CD4-positive, alpha-beta T cell (primary cell): Measurements from ENCODE around the gene FRMD4B. TPM values are rescaled to one million over a fixed set of nuclear protein-coding genes. Genes with fewer than 3 reads are reported as not detected.

Experiments
- ATAC-seq: fragments of 200-7000 bp; cut with Tn5 transposase; one replicate; pipeline ENCODE4 v1.10.0; 2022; ENCODE audit warnings: mild to moderate bottlenecking; ENCODE audit not compliant: poor library complexity
- CTCF ChIA-PET: fragments of 350-600 bp; sonication (Branson Sonifier 250); formaldehyde crosslinking; loops from one replicate; lab custom pipeline; 2021; ENCODE audit warnings: antibody characterized with exemption, inconsistent platforms; lab: Charles Lee
- POLR2A ChIA-PET: fragments of 350-600 bp; sonication (Branson Sonifier 250); formaldehyde crosslinking; loops from one replicate; lab custom pipeline; 2021; ENCODE audit warnings: antibody characterized with exemption, inconsistent platforms; lab: Charles Lee
- DNase-seq, 14 experiments: peaks; one replicate each; pipeline ENCODE4 v3.0.0-alpha.2; 2013 to 2020; ENCODE audit warnings: mixed read lengths in 2 of 14
- H3K27ac ChIP-seq, 2 donors: one replicate each; pipeline versions ENCODE4 v1.5.1 to v1.7.0; 2013; ENCODE audit warnings: low read length in 2 of 2, low read depth in 1 of 2, mild to moderate bottlenecking in 1 of 2
- H3K27me3 ChIP-seq, 2 experiments: 1 replicate in 1 of 2; 2 replicates in 1 of 2; pipeline versions ENCODE4 v1.6.1 to v1.7.0; 2013; ENCODE audit warnings: low read length in 2 of 2, control low read depth in 1 of 2, mild to moderate bottlenecking in 1 of 2, moderate library complexity in 1 of 2; ENCODE audit not compliant: insufficient read depth in 2 of 2, control insufficient read depth in 1 of 2
- H3K36me3 ChIP-seq: one replicate; pipeline ENCODE4 v1.6.1; 2013; ENCODE audit warnings: low read length, control low read depth; ENCODE audit not compliant: insufficient read depth
- H3K4me1 ChIP-seq: one replicate; pipeline ENCODE4 v1.6.1; 2013; ENCODE audit warnings: low read length, control low read depth; ENCODE audit not compliant: insufficient read depth
- H3K4me3 ChIP-seq: one replicate; pipeline ENCODE4 v1.5.1; 2013; ENCODE audit warnings: mild to moderate bottlenecking, low read length, moderate library complexity
- H3K9me3 ChIP-seq, 2 experiments: 1 replicate in 1 of 2; 2 replicates in 1 of 2; pipeline versions ENCODE4 v1.6.1 to v1.7.0; 2013; ENCODE audit warnings: low read length in 2 of 2, mild to moderate bottlenecking in 2 of 2, control low read depth in 1 of 2, moderate library complexity in 1 of 2; ENCODE audit not compliant: control insufficient read depth in 1 of 2, insufficient read depth in 1 of 2
- H3K27ac Mint-ChIP-seq: one replicate; pipeline ENCODE4 v1.8.0; 2020; ENCODE audit warnings: mixed read lengths
- H3K27me3 Mint-ChIP-seq: one replicate; pipeline ENCODE4 v1.8.0; 2021; ENCODE audit warnings: mixed read lengths
- H3K36me3 Mint-ChIP-seq: one replicate; pipeline ENCODE4 v1.8.0; 2021; ENCODE audit warnings: low read depth, mixed read lengths
- H3K4me1 Mint-ChIP-seq: one replicate; pipeline ENCODE4 v1.8.0; 2021; ENCODE audit warnings: low read depth, mixed read lengths
- H3K4me3 Mint-ChIP-seq: one replicate; pipeline ENCODE4 v1.8.0; 2020; ENCODE audit warnings: mild to moderate bottlenecking, mixed read lengths
- H3K9me3 Mint-ChIP-seq: one replicate; pipeline ENCODE4 v1.8.0; 2020; ENCODE audit warnings: mixed read lengths
- intact Hi-C, 2 experiments: fragments of 100-400 bp; cut with DNase I in 1 of 2; cut with micrococcal nuclease in 1 of 2; formaldehyde crosslinking; loops; one replicate each; pipeline versions ENCODE4 v1.15.1 to v1.9.0; 2023 to 2025; cut with DNase I, micrococcal nuclease
- total RNA-seq, 174 experiments: library from RNA in 2 of 174; stranded (reverse) in 2 of 174; gene quantifications; one replicate each; pipeline ENCODE4 v1.2.3 and lab custom pipeline; 2021 to 2026
- TF ChIP-seq, protein P1 (sequence below): fragments of 200-600 bp; IDR thresholded peaks from one replicate; pipeline ENCODE4 v1.8.0; 2022; ENCODE audit warnings: antibody characterized with exemption, mild to moderate bottlenecking

FRMD4B gene
- total RNA-seq, 2 experiments from 2014 or later, result 5.5 to 7.7 TPM

DNA sequence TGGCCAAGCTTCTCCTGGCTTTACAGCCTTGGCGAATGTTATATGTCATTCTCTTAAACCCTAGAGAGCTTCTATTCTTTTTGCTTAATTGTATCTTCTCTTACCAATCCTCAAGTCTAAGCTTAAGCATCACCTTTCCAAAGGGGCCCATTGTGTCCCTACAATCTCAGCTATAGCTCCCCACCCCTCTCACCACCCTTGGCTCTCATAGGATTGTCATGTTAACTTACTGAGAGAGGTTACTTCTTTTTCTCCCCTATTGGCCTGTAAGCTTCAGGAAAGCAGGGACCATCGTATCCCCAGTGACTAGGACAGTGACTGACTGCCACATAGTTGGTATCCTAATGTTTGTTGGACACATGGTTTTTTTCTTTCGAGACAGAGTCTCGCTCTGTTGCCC, 220.1 kb downstream of the FRMD4B start:
- intact Hi-C loops, result no loop called here
- no peak for ATAC-seq
- Histone ChIP-seq H3K4me1 (no peaks in the 10 kb centered on the region), H3K4me3 (no peak overlapping the region), H3K36me3 (peaks cover 5% of the 10 kb centered on the region), H3K27me3 (no peaks in the 10 kb centered on the region), H3K27ac (no peak overlapping the region), H3K9me3 (no peaks in the 10 kb centered on the region)
- Mint-ChIP-seq H3K4me1 (no peaks in the 10 kb centered on the region), H3K36me3 (no peaks in the 10 kb centered on the region), H3K27ac (no peak overlapping the region), H3K4me3 (no peak overlapping the region), H3K27me3 (no peaks in the 10 kb centered on the region), H3K9me3 (no peaks in the 10 kb centered on the region)
- no peak for DNase-seq
- ChIA-PET CTCF (interaction anchor here (1.4 kb wide), 1 partner anchor 141 kb away, joined by 3 read pairs; no protein-coding TSS in a partner anchor), POLR2A (no interaction called here)
- TF ChIP-seq, protein P1, sequence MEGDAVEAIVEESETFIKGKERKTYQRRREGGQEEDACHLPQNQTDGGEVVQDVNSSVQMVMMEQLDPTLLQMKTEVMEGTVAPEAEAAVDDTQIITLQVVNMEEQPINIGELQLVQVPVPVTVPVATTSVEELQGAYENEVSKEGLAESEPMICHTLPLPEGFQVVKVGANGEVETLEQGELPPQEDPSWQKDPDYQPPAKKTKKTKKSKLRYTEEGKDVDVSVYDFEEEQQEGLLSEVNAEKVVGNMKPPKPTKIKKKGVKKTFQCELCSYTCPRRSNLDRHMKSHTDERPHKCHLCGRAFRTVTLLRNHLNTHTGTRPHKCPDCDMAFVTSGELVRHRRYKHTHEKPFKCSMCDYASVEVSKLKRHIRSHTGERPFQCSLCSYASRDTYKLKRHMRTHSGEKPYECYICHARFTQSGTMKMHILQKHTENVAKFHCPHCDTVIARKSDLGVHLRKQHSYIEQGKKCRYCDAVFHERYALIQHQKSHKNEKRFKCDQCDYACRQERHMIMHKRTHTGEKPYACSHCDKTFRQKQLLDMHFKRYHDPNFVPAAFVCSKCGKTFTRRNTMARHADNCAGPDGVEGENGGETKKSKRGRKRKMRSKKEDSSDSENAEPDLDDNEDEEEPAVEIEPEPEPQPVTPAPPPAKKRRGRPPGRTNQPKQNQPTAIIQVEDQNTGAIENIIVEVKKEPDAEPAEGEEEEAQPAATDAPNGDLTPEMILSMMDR, result no peak

DNA sequence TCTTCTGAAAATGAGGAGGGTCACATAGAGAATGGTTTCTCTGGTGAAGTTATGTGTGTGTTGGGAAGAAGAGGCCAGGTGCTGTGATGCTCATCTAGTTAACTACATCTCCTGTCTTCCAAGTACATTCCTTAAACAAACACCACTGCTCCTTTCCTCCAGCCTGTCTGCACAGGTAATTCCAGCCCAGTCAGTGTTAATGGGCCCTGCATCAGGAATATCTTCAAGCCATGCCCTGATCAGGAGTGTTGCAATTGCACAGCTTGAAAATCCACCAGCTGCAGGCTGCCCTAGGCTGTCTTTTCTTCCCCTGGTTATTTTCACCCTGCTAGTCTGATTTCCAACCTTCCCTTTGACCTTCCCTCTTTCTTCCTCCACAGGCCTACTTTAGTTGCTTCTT, 221.6 kb downstream of the FRMD4B start:
- TF ChIP-seq, protein P1, result no peak
- no peaks in the 10 kb centered on the region for H3K36me3 Mint-ChIP-seq
- H3K27ac Mint-ChIP-seq, result no peak overlapping the region
- CTCF ChIA-PET, result no interaction called here
- Histone ChIP-seq H3K4me1 (no peaks in the 10 kb centered on the region), H3K9me3 (no peaks in the 10 kb centered on the region), H3K4me3 (no peak overlapping the region), H3K36me3 (no peaks in the 10 kb centered on the region), H3K27me3 (no peaks in the 10 kb centered on the region), H3K27ac (no peak overlapping the region)
- H3K9me3 Mint-ChIP-seq, result no peaks in the 10 kb centered on the region
- DNase-seq, result no peak
- POLR2A ChIA-PET, result no interaction called here
- no peak for ATAC-seq
- intact Hi-C loops, result loop anchor here (5.0 kb wide), 3 partner anchors 503 to 783 kb away; no protein-coding TSS in a partner anchor
- H3K27me3 Mint-ChIP-seq, result no peaks in the 10 kb centered on the region
- no peaks in the 10 kb centered on the region for H3K4me1 Mint-ChIP-seq
- H3K4me3 Mint-ChIP-seq, result no peak overlapping the region

DNA sequence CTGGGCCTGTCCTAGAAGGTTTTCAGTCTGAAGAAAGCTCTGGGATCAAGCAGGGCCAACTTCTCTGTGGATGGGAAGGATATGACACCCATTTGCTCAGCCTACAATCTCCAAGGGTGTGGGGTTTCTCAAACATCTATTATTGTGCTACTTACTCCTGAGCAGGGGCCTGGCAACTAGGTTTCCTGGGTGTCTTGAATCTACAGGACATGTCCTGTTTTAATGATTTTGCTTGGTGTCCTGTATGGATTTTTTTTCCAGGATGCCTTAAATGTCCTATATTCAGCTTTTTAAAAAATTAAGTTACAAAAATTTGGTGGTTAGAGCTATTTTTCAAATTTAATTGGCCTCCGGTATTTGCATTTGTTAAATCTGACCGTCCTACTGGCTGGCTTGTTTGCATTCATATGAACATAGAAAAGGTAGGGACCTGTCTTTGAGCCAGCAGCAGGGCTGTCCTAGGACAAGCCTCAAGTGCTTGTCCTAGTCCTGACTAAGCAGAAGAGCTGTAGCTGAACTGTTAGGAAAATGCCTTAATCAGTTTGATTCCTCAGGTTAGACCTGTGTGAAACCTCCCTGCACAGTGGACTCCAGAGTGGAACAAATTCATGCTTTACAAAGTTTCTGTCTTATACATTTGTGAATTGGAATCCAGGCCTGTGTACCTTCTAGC, 223.4 kb downstream of the FRMD4B start:
- Histone ChIP-seq H3K27me3 (no peaks in the 10 kb centered on the region), H3K27ac (no peak overlapping the region), H3K4me1 (no peaks in the 10 kb centered on the region), H3K4me3 (no peak overlapping the region), H3K36me3 (no peaks in the 10 kb centered on the region), H3K9me3 (no peaks in the 10 kb centered on the region)
- no peak for DNase-seq
- Mint-ChIP-seq H3K36me3 (no peaks in the 10 kb centered on the region), H3K9me3 (no peaks in the 10 kb centered on the region), H3K27ac (no peak overlapping the region), H3K4me3 (no peak overlapping the region), H3K4me1 (no peaks in the 10 kb centered on the region), H3K27me3 (no peaks in the 10 kb centered on the region)
- ChIA-PET POLR2A (interaction anchor here (2.4 kb wide), 1 partner anchor 144 kb away, joined by 8 read pairs; no protein-coding TSS in a partner anchor), CTCF (interaction anchor here (1.0 to 7.5 kb wide), 14 partner anchors 12 to 263 kb away, joined by 3 to 107 read pairs (median 5); no protein-coding TSS in a partner anchor)
- intact Hi-C loops, result loop anchor here (2.0 to 5.0 kb wide), 4 partner anchors 248 to 785 kb away; no protein-coding TSS in a partner anchor
- TF ChIP-seq, protein P1, result no peak
- no peak for ATAC-seq
